Panc1 (cell line): ENCODE data around the gene LIN28B. TPM values are rescaled to one million over a fixed set of nuclear protein-coding genes. Genes with fewer than 3 reads are reported as not detected.
"Not testable (repeated sequence)": the region's sequence is repeated elsewhere in the genome, so short reads cannot be mapped to it uniquely, and the experiment has no call there.

ENCODE experiments used
- ATAC-seq: fragments of 200-7000 bp; cut with Tn5 transposase; 2 replicates; pipeline ENCODE4 v1.9.1; 2020; ENCODE audit warnings: mild to moderate bottlenecking, moderate library complexity
- BruUV-seq: library from RNA; stranded (reverse); fragments of 400-500 nt; replicated peaks from 2 replicates; lab custom pipeline; 2021; lab: Mats Ljungman, UMichigan
- CTCF ChIA-PET: fragments of 300-600 bp; sonication (Branson Sonifier 250); formaldehyde crosslinking; loops from one replicate; lab custom pipeline; 2022; ENCODE audit warnings: antibody characterized with exemption; lab: Charles Lee
- POLR2A ChIA-PET: fragments of 300-600 bp; sonication (Branson Sonifier 250); formaldehyde crosslinking; loops from one replicate; lab custom pipeline; 2022; ENCODE audit warnings: antibody characterized with exemption; lab: Charles Lee
- DNase-seq: peaks from one replicate; pipeline ENCODE4 v3.0.0-alpha.2; 2010; ENCODE audit warnings: low read depth, low spot score
- H3K27ac ChIP-seq: 2 replicates; pipeline ENCODE4 v1.5.1; 2011; ENCODE audit warnings: mild to moderate bottlenecking, low read length, inconsistent platforms
- H3K27me3 ChIP-seq: fragments of 200-500 bp; sonication (Bioruptor generic); 2 replicates; pipeline ENCODE4 v1.6.0; 2014; ENCODE audit warnings: low read length, inconsistent platforms; ENCODE audit not compliant: control insufficient read depth, insufficient read depth
- H3K36me3 ChIP-seq: fragments of 200-500 bp; sonication (Bioruptor generic); 2 replicates; pipeline ENCODE4 v1.5.1; 2014; ENCODE audit warnings: inconsistent platforms, mild to moderate bottlenecking, low read length, moderate library complexity; ENCODE audit not compliant: control insufficient read depth, insufficient read depth
- H3K4me1 ChIP-seq: 2 replicates; pipeline ENCODE4 v1.5.1; 2011; ENCODE audit warnings: inconsistent platforms, mild to moderate bottlenecking, low read length, moderate library complexity; ENCODE audit not compliant: control insufficient read depth, insufficient read depth
- H3K4me3 ChIP-seq, 2 experiments: 2 replicates each; pipeline ENCODE4 v1.5.1; 2011 to 2012; ENCODE audit warnings: low read depth in 2 of 2, low read length in 2 of 2, mild to moderate bottlenecking in 2 of 2, inconsistent platforms in 1 of 2, moderate library complexity in 1 of 2
- H3K9me3 ChIP-seq: fragments of 200-500 bp; sonication (Bioruptor generic); 2 replicates; pipeline ENCODE4 v1.5.1; 2014; ENCODE audit warnings: low read depth, mild to moderate bottlenecking, inconsistent platforms, low read length, moderate library complexity; ENCODE audit not compliant: control insufficient read depth, insufficient read depth
- POLR2AphosphoS5 ChIP-seq: IDR thresholded peaks from 2 replicates; pipeline ENCODE4 v1.6.1; 2012; ENCODE audit warnings: mild to moderate bottlenecking, low read depth, low read length, moderate library complexity
- SIN3A ChIP-seq: IDR thresholded peaks from 2 replicates; pipeline ENCODE4 v1.6.1; 2012; ENCODE audit warnings: low read depth, mild to moderate bottlenecking, low read length, moderate library complexity, borderline replicate concordance; ENCODE audit not compliant: insufficient read depth
- TCF7L2 ChIP-seq: IDR thresholded peaks from 2 replicates; pipeline ENCODE4 v1.6.1; 2011; ENCODE audit warnings: mild to moderate bottlenecking, low read depth, low read length, inconsistent platforms
- in situ Hi-C: cut with HindIII; loops from 2 replicates; pipeline ENCODE4 v1.10.0; 2016; ENCODE audit warnings: low sequenced_read_pairs, low pct_unique_long_range_greater_than_20kb
- intact Hi-C: fragments of 100-400 bp; cut with micrococcal nuclease; formaldehyde crosslinking; loops from one replicate; pipeline ENCODE4 v1.10.0; 2022; ENCODE audit not compliant: unreplicated experiment
- total RNA-seq: library from RNA; stranded (reverse); gene quantifications from one replicate; pipeline ENCODE4 v1.2.1, GENCODE V29; 2021; ENCODE audit not compliant: unreplicated experiment
- TF ChIP-seq, protein P1 (sequence below): fragments of 450-650 bp; IDR thresholded peaks from 2 replicates; pipeline ENCODE4 v1.5.1; 2017; ENCODE audit warnings: mild to moderate bottlenecking
- TF ChIP-seq, protein P2 (sequence below), 2 experiments: IDR thresholded peaks; 2 replicates each; pipeline ENCODE4 v1.6.1; 2011 to 2012; ENCODE audit warnings: low read depth in 2 of 2, control low read depth in 1 of 2, low read length in 1 of 2, mild to moderate bottlenecking in 1 of 2, moderate library complexity in 1 of 2; ENCODE audit not compliant: insufficient read depth in 1 of 2

The LIN28B gene
- total RNA-seq, 1 experiment from 2014 or later = 5.8 TPM

DNA sequence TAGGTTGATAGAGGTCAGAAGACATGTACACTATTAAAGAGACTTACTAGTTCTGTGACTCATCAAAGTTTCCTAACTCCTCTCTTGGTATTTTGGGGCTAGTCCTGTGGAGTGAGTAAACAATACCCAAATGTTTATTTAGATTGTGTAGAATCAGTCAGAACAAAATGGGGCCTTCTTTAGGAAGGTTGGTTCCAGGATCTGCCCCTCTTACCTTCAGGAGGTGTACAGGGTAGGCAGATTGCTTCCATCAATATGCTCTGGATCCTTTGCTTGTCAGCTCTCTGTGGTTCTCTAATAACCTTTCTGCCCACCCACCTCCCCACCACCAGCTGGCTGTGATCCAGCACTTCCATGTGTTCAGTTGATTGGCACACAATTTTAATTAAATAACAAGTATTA lies 115.9 kb downstream of the LIN28B start:
- in situ Hi-C loops = no loop called here
- peaks cover 3% of the 10 kb centered on the region; the same call in 1 of the 2 replicates for H3K4me1 ChIP-seq
- no peak for DNase-seq

DNA sequence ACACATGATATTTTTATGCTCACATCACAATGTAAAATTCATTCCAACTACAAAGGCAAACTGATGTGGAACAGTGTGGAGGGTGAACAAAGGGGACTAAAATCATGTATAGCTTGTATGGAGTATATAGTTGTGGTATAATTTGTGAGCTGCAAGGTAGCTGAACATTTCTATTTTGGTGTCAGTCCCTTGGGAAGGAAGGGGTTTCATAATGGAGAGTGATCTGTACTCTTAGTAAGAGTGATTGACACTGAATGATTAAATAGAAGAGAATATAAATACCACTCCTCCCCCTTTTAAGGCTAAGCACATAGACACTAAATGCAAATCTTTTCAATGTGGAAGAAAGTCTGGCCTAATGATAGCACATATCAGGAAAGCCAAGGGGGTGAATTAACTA lies 118.3 kb downstream of the LIN28B start:
- DNase-seq = no peak
- ChIA-PET POLR2A (no interaction called here), CTCF (no interaction called here)
- Histone ChIP-seq H3K27me3 (no peaks in the 10 kb centered on the region), H3K4me3 (no peak overlapping the region), H3K9me3 (no peaks in the 10 kb centered on the region), H3K4me1 (peaks cover 3% of the 10 kb centered on the region; the same call in 1 of the 2 replicates), H3K27ac (no peak overlapping the region), H3K36me3 (no peaks in the 10 kb centered on the region)
- no peak for ATAC-seq
- BruUV-seq = no TSS peak
- TF ChIP-seq, protein P1, sequence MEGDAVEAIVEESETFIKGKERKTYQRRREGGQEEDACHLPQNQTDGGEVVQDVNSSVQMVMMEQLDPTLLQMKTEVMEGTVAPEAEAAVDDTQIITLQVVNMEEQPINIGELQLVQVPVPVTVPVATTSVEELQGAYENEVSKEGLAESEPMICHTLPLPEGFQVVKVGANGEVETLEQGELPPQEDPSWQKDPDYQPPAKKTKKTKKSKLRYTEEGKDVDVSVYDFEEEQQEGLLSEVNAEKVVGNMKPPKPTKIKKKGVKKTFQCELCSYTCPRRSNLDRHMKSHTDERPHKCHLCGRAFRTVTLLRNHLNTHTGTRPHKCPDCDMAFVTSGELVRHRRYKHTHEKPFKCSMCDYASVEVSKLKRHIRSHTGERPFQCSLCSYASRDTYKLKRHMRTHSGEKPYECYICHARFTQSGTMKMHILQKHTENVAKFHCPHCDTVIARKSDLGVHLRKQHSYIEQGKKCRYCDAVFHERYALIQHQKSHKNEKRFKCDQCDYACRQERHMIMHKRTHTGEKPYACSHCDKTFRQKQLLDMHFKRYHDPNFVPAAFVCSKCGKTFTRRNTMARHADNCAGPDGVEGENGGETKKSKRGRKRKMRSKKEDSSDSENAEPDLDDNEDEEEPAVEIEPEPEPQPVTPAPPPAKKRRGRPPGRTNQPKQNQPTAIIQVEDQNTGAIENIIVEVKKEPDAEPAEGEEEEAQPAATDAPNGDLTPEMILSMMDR = no peak
- TF ChIP-seq POLR2AphosphoS5 = no peak
- TF ChIP-seq, protein P2, sequence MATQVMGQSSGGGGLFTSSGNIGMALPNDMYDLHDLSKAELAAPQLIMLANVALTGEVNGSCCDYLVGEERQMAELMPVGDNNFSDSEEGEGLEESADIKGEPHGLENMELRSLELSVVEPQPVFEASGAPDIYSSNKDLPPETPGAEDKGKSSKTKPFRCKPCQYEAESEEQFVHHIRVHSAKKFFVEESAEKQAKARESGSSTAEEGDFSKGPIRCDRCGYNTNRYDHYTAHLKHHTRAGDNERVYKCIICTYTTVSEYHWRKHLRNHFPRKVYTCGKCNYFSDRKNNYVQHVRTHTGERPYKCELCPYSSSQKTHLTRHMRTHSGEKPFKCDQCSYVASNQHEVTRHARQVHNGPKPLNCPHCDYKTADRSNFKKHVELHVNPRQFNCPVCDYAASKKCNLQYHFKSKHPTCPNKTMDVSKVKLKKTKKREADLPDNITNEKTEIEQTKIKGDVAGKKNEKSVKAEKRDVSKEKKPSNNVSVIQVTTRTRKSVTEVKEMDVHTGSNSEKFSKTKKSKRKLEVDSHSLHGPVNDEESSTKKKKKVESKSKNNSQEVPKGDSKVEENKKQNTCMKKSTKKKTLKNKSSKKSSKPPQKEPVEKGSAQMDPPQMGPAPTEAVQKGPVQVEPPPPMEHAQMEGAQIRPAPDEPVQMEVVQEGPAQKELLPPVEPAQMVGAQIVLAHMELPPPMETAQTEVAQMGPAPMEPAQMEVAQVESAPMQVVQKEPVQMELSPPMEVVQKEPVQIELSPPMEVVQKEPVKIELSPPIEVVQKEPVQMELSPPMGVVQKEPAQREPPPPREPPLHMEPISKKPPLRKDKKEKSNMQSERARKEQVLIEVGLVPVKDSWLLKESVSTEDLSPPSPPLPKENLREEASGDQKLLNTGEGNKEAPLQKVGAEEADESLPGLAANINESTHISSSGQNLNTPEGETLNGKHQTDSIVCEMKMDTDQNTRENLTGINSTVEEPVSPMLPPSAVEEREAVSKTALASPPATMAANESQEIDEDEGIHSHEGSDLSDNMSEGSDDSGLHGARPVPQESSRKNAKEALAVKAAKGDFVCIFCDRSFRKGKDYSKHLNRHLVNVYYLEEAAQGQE (IDR thresholded peaks at IDR 0.05; ENCODE audit: insufficient read depth in 1 of 2, low read depth in 2 of 2, low read length in 1 of 2) = no peak
- TF ChIP-seq SIN3A = no peak
- TF ChIP-seq TCF7L2 = no peak
- in situ Hi-C loops = no loop called here
- intact Hi-C loops = loop anchor here (5.0 kb wide), 1 partner anchor 178 kb away; no protein-coding TSS in a partner anchor

More for the DNA sequence above, 115.9 kb downstream of the LIN28B start:
- intact Hi-C loops = no loop called here
- Histone ChIP-seq H3K36me3 (no peaks in the 10 kb centered on the region), H3K27me3 (no peaks in the 10 kb centered on the region), H3K9me3 (no peaks in the 10 kb centered on the region), H3K27ac (no peak overlapping the region), H3K4me3 (no peak overlapping the region)
- TF ChIP-seq POLR2AphosphoS5 (no peak), SIN3A (no peak), TCF7L2 (no peak)
- TF ChIP-seq, protein P2 (IDR thresholded peaks at IDR 0.05; ENCODE audit: insufficient read depth in 1 of 2, low read depth in 2 of 2, low read length in 1 of 2) = no peak
- TF ChIP-seq, protein P1 = no peak
- ATAC-seq = peak; percentile 66
- POLR2A ChIA-PET = no interaction called here
- CTCF ChIA-PET = no interaction called here
- BruUV-seq = no TSS peak

DNA sequence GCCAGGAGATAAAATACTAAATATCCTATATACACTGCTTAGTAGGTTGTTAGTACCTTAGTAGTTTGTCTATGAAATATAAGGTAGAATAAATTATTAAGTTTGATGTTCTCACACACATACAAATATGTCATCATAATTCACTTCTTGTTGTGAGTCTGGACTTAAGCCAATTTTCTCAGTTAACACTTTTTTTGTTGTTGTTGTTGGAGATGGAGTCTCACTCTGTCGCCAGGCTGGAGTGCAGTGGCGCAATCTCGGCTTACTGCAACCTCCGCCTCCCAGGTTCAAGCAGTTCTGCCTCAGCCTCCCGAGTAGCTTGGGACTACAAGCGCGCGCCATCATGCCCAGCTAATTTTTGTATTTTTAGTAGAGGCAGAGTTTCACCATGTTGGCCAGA lies 119.5 kb downstream of the LIN28B start:
- H3K9me3 ChIP-seq, DNase-seq, H3K4me1 ChIP-seq, BruUV-seq, H3K36me3 ChIP-seq, H3K27me3 ChIP-seq, POLR2A ChIA-PET, H3K4me3 ChIP-seq, ATAC-seq, H3K27ac ChIP-seq, in situ Hi-C loops: not testable (repeated sequence)
- intact Hi-C loops = loop anchor here (5.0 kb wide), 1 partner anchor 179 kb away; no protein-coding TSS in a partner anchor
- CTCF ChIA-PET = interaction anchor here (2.3 kb wide), 1 partner anchor 287 kb away, joined by 31 read pairs; no protein-coding TSS in a partner anchor
